Inflammatory macrophage (primary cell): ENCODE data around the gene KIFAP3.
"Not testable (repeated sequence)": the region's sequence is repeated elsewhere in the genome, so short reads cannot be mapped to it uniquely, and the experiment has no call there.

ENCODE experiments used
- DNase-seq, 2 donors: peaks; one replicate each; pipeline ENCODE4 v3.0.0-alpha.2; 2020 to 2022

The KIFAP3 gene

DNA sequence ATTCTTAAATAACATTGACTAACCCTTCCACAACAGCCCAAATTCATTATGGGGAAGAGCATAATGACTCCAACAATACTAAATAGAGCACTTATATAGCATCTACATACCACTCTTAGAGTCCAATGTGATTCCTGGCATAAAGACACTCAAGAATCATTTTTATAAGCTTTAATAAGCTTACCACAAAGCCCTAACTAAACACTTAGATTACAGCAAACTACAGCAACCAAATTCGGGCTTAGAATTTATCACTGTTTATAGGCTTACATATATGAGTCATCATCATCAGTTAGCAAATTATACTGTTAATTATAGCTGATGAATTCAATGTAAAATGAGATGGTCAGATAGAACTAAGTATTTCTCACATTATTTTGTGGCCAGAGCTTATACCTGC lies 188.1 kb downstream of the KIFAP3 start:
- no peak for DNase-seq

DNA sequence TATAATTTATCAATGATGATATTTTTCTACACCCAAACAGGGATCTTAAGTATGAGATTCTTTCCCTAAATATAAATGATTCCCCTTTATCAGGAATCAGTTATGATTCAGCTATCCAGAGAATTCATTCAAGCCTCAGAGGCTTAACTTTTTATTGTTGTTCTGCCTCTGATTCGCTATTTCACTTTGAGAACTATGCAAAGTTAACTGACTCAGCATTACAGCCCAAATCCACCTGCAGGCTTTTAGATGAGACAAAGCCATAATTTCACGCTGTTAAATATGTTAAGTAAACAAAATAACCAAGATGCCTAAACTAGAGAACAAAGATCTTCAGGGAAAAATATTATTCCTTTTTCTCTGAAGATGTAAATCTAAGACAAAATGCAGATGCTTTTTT lies 189.3 kb downstream of the KIFAP3 start:
- DNase-seq, result no peak

GRCh38 chr1:169884634-169885033 lies 189.9 kb downstream of the KIFAP3 start:
- no peak for DNase-seq

DNA sequence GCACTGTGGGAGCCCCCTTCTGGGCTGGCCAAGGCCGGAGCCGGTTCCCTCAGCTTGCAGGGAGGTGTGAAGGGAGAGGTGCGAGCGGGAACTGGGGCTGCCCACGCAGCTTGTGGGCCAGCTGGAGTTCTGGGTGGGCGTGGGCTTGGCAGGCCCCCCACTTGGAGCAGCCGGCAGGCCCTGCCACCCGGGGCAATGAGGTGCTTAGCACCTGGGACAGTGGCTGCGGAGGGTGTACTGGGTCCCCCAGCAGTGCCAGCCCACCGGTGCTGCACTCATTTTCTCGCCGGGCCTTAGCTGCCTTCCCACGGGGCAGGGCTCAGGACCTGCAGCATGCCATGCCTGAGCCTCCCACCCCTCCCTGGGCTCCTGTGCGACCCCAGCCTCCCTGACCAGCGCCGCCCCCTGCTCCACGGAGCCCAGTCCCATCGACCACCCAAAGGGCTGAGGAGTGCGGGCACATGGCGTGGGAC lies 192.4 kb downstream of the KIFAP3 start:
- no peak for DNase-seq

DNA sequence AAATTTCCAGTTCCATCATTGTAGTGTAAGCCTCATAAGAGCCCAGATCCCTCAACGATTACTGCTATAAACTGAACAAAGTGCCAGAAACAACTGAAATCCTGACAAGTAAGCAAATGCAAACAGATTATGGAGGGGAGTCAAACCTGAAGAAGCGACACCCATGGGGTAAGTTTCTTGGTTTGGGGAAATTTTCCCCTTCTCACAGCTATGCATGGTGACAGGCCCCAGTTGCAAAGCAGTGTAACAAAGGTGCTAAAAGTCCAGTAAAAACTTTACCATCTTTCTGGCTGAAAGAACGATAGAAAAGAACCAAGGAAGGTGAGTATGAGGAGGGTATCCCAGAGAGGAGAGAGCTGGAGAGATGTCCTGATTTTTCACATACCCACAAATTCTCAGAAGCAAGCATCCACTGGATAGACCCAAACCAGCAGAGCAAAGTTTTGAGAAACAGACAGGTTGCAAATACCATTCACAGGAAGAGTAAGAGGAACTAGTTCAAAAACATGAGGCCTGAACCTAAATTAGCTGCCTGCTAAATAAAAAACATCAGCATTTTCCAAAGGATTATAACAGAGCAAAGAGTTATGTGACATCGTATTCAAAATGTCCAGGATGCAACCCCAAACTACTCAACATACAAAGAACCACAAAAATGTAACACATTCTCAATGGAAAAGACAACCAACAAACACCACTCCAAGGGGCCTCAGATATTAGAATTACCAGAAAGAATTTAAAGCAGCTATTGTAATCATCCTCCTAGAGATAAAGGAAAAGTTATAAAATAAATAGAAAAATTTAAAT lies 195.3 kb downstream of the KIFAP3 start:
- DNase-seq, result no peak

DNA sequence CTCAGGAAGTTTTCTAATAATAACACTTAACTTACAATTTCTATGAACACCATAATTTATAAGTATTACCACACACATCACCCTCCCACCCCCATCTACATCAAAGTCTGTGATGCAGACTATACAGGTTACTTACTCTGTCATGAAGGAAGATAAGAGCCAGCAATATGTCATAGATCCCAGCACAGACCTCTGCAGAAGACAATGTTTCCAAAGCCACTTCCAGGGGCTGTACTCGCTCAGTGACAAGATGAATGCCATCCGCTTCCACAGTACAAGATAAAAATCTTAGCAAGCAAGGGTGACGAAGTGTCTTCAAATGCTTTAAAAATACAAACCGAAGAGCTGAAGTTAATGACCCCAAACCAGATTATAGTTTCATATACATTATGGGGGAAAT lies 196.0 kb downstream of the KIFAP3 start:
- no peak for DNase-seq

- no peak for DNase-seq
These were observed 196.5 kb downstream of the KIFAP3 start for GRCh38 chr1:169877800-169878491.

GRCh38 chr1:169874229-169874628 lies 200.3 kb downstream of the KIFAP3 start:
- no peak for DNase-seq

- no peak for DNase-seq
These were observed 200.8 kb downstream of the KIFAP3 start for GRCh38 chr1:169873582-169874199.

DNA sequence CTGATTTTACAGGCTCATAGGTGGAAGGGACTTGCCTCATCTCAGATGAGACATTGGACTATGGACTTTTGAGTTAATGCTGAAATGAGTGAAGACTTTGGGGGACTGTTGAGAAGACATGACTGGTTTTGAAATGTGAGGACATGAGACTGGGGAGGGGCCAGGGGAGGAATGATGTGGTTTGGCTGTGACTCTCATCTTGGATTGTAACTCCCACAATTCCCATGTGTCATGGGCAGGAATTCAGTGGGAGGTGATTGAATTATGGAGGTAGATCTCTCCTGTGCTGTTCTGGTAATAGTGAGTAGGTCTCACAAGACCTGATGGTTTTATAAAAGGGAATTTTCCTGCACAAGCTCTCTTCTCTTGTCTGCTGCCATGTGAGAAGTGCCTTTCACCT lies 201.6 kb downstream of the KIFAP3 start:
- no peak for DNase-seq

DNA sequence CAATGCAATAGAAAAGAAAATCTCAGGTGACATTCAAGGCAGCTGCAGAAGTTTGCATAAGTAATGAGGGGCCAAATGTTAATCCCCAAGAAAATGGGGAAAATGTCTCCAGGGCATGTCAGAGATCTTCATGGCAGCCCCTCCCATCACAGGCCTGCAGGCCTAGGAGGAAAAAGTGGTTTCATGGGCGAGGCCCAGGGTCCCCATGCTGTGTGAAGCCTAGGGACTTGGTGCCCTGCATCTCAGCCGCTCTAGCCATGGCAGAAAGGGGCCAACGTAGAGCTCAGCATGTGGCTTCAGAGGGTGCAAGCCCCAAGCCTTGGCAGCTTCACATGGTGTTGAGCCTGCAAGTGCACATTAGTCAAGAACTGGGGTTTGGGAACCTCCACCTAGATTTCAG lies 202.5 kb downstream of the KIFAP3 start:
- not testable (repeated sequence) for DNase-seq
